T-helper 1 cell treated with Interleukin-12 subunit alpha and Interleukin-12 subunit beta and Interleukin-4 antibody, amounts not matched to agents 30 μg/mL and 1 μg/mL, for 36 hours (primary cell): Measurements from ENCODE around the gene ACBD7.

ENCODE experiments used
- H3K27ac Mint-ChIP-seq: one replicate; pipeline ENCODE4 v1.8.0; 2021; ENCODE audit warnings: mild to moderate bottlenecking, mixed read lengths
- H3K27me3 Mint-ChIP-seq: one replicate; pipeline ENCODE4 v1.8.0; 2021; ENCODE audit warnings: low read depth, mixed read lengths
- H3K36me3 Mint-ChIP-seq: one replicate; pipeline ENCODE4 v1.8.0; 2021; ENCODE audit warnings: low read depth, mixed read lengths
- H3K4me1 Mint-ChIP-seq: one replicate; pipeline ENCODE4 v1.8.0; 2021; ENCODE audit warnings: low read depth, mixed read lengths
- H3K4me3 Mint-ChIP-seq: one replicate; pipeline ENCODE4 v1.8.0; 2021; ENCODE audit warnings: mild to moderate bottlenecking, moderate library complexity, mixed read lengths
- H3K9me3 Mint-ChIP-seq: one replicate; pipeline ENCODE4 v1.8.0; 2021; ENCODE audit warnings: mixed read lengths

Gene ACBD7

DNA sequence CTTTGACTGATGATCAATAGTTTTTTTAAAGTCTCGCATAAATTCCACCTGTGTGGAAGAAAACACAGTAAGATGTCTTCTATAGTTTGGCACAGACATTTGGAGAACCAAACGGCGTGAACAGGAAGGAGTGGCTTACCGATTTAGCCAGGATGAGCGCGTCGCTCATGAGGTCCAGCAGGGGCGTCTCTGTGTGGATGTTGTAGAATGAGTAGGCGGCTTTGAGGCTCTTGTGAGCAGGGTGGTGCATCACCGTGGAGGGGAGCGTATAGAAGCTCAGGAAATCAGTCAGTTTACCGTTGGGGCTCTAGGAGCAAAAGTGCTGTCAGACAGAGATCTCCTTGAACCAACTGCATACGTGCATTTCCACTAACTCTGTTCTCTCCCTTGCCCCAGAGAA lies 24.1 kb upstream of the ACBD7 start:
- no peak overlapping the region for H3K27ac Mint-ChIP-seq
- H3K27me3 Mint-ChIP-seq, result no peaks in the 10 kb centered on the region
- H3K4me3 Mint-ChIP-seq, result no peak overlapping the region

DNA sequence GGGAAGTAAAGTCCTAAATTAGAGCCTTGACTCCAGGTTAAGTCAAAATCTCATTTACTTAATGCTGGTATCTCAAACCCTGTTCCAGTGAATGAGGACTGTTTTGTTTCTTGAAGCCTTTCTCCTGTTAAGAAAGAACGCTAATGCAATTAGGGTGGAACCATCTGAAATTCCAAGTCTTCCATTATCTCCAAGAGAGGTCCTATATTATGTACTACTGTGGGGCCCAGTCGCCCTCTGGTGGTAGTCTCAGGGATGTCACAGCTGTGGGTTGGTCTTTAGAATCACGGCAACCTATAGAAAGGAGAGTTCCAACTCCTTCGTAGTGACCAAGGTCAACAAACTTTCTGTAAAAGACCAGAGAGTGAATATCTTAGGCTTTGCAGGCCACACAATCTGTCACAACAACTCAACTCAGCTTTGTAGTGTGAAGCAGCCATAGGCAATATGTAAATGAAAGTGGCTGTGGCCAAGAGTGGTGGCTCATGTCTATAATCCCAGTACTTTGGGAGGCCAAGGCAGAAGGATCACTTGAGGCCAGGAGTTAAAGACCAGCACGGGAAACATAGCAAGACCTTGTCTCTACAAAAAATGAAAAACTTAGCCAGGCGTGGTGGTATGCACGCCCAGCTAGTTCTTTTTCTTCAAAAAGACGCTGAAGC lies 17.9 kb upstream of the ACBD7 start:
- no peaks in the 10 kb centered on the region for H3K9me3 Mint-ChIP-seq
- H3K4me1 Mint-ChIP-seq, result peaks cover 2% of the 10 kb centered on the region
- H3K36me3 Mint-ChIP-seq, result peaks cover 20% of the 10 kb centered on the region
- H3K27ac Mint-ChIP-seq, result no peak overlapping the region
- no peak overlapping the region for H3K4me3 Mint-ChIP-seq
- H3K27me3 Mint-ChIP-seq, result no peaks in the 10 kb centered on the region

More for the DNA sequence above, 24.1 kb upstream of the ACBD7 start:
- peaks cover 3% of the 10 kb centered on the region for H3K4me1 Mint-ChIP-seq
- H3K36me3 Mint-ChIP-seq, result peaks cover 16% of the 10 kb centered on the region
- no peaks in the 10 kb centered on the region for H3K9me3 Mint-ChIP-seq

DNA sequence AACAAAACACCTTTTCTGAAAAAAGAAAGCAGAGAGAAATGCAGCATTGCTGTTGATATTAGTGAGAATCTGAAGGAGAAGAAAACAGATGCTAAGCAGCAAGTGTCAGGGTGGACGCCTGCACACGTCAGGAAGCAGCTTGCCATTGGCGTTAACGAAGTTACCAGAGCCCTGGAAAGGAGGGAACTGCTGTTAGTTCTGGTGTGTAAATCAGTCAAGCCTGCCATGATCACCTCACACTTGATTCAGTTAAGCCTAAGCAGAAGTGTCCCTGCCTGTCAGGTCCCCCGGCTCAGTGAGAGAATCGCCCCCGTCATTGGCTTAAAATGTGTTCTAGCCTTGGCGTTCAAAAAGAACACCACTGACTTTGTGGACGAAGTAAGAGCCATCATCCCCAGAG lies 14.9 kb upstream of the ACBD7 start:
- Mint-ChIP-seq H3K27ac (no peak overlapping the region), H3K36me3 (peaks cover 28% of the 10 kb centered on the region), H3K4me1 (peaks cover 16% of the 10 kb centered on the region), H3K27me3 (no peaks in the 10 kb centered on the region), H3K4me3 (no peak overlapping the region), H3K9me3 (no peaks in the 10 kb centered on the region)

DNA sequence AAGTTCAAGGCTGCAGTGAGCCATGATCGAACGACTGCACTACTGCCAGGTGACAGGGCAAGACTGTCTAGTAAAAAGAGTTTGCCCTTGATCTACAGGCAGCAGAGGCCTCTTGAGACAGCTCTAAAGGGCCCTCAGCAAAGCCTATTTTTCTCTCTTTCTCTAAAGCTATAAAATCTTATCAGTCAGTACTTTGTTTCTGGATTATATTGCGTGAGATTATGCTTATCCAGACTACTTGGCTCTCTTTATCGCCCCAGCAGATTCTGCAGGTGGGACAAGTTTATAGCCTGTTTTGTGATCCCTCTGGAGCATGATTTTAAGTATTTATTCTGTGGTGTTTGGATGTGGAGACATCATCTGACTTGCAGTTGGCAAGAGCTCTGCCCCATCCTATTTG lies 11.3 kb upstream of the ACBD7 start:
- peak overlapping the region; percentile 11 for H3K27ac Mint-ChIP-seq
- no peaks in the 10 kb centered on the region for H3K9me3 Mint-ChIP-seq
- H3K4me3 Mint-ChIP-seq, result peak overlapping the region; percentile 10
- H3K27me3 Mint-ChIP-seq, result peaks cover 2% of the 10 kb centered on the region
- H3K36me3 Mint-ChIP-seq, result peaks cover 21% of the 10 kb centered on the region
- peaks cover 21% of the 10 kb centered on the region for H3K4me1 Mint-ChIP-seq

DNA sequence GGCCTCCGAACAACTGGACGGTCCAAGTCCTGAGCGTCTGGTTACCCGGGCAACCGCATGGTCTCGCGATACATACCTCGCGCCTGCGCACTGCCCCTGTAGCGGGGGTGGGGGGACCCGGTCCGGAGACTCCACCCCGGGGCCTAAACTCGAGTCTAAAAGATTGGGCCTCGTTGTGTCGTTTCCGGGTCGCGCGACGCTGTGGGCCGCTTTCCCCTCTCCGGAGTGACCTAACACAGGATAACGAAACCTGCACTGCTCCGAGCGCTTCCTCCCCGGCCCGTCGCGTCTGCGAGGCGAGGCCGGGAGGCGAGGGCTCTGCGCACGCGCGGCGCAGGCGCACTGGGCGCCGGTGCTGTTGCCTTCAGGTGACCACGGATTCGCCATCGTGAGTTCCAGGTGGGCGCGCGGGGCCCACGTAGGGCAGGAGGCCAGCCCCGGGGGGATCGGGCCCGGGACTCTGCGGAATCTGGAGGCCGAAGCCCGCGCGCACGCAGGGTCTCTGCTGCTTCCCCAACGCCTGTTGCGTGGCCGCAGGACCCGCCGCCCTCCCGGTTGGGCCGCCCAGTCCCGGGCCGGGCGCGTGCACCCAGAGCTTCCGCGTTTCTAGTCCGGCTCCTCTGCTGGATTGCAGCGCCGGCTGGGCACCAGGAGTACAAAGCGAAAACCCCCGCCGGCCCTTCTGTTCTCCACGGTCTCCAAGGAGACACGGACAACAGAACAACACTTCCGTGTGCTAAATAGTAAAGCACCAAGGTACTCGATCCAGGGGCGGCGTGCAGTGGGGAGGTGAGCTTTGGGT lies 8.6 kb upstream of the ACBD7 start, which contains the start of gene RPP38:
RPP38 (plus strand) TSS at position 345 of the 802 bp plus-strand sequence. CDS start 5,960 bp downstream, outside the sequence.
- Mint-ChIP-seq H3K4me3 (peak within 1 kb of the TSS; percentile 99), H3K9me3 (no peaks in the 10 kb centered on the region), H3K27me3 (peaks cover 3% of the 10 kb centered on the region), H3K27ac (peak within 1 kb of the TSS; percentile 98), H3K4me1 (peaks cover 21% of the 10 kb centered on the region), H3K36me3 (peaks cover 15% of the 10 kb centered on the region)

DNA sequence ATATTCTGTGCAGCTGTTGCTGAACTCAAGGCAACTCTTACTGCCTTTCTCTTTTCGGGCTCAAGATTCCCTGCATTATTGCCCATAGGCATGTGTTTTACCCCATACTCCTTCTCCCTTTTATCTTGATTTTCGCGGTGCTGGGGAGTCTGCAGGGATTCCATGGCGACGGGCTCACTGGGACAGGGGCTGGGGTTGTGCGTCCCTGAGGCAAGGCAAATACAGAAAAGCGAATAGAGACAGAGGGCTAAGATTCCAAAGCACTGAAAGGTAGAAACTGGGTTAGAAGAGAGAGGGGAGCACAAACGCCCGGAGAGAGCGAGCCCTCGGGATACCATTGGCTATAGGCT lies 8.1 kb upstream of the ACBD7 start:
- Mint-ChIP-seq H3K4me1 (peaks cover 21% of the 10 kb centered on the region), H3K9me3 (no peaks in the 10 kb centered on the region), H3K36me3 (peaks cover 12% of the 10 kb centered on the region), H3K4me3 (peak overlapping the region; percentile 99), H3K27ac (peak overlapping the region; percentile 66), H3K27me3 (peaks cover 3% of the 10 kb centered on the region)

DNA sequence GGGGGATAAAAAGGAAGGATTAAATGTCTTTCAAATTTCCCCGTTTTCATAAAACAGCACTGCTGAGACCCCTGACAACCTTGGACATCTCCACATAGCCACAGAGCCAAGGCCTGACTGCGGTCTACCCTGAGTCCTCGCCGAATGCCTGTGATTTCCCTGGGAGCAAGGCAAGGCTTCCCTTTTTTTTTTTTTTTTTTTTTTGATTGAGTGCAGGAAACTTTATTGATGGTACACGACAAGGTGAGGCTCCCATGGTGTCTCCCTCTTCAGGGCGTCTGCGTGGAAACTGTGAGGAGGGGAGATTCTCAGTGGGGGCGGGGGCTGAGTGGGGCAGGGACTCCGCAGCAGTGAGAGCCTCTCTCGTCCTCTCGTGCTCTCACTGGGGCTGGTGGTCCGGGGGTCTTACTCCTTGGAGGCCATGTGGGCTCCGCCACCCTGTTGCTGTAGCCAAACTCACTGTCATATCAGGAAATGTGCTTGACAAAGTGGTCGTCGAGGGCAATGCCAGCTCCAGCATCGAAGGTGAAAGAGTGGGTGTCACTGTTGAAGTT lies 4.4 kb upstream of the ACBD7 start:
- Mint-ChIP-seq H3K4me1 (peaks cover 9% of the 10 kb centered on the region), H3K9me3 (no peaks in the 10 kb centered on the region), H3K4me3 (no peak overlapping the region), H3K27ac (no peak overlapping the region), H3K36me3 (no peaks in the 10 kb centered on the region), H3K27me3 (peaks cover 15% of the 10 kb centered on the region)

DNA sequence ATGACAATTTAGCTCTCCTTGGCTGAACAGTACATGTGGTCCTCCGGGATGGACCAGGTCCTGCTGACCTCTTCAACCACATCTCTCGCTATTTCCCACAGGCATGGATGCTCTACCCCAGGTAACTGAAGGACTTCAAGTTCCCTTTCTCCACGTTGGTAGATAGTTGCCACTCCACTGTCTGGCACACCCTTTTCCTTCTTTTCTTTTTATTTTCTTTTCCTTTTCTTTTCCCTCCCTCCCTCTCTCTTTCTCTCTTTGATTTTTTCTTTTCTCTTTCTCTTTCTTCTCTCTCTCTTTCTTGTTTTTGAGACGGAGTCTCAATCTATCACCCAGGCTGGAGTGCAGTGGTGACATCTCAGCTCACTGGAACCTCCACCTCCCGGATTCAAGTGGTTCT lies 2.8 kb upstream of the ACBD7 start:
- Mint-ChIP-seq H3K27ac (no peak overlapping the region), H3K36me3 (no peaks in the 10 kb centered on the region), H3K4me1 (peaks cover 2% of the 10 kb centered on the region), H3K27me3 (peaks cover 16% of the 10 kb centered on the region), H3K4me3 (no peak overlapping the region), H3K9me3 (no peaks in the 10 kb centered on the region)

DNA sequence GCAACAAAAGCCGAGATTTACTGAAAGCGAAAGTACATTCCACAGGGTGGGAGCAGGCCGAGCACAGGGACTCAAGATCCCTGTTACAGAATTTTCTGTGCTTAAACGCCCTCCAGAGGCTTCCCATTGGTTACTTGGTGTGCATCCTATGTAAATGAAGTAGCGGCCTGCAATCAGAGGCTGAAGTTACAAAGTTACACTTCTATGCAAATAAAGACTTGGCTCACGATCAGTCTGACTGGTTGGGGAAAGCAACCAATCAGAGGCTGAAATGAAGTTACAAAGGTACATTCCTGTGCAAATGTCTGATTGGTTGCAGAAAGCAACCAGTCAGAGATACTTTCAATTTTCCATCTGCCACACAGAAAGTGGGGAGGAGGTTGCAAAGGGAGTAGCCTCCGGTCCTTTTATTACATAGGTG lies 4.1 kb downstream of the ACBD7 start:
- Mint-ChIP-seq H3K27ac (no peak overlapping the region), H3K9me3 (no peaks in the 10 kb centered on the region), H3K4me1 (peaks cover 5% of the 10 kb centered on the region), H3K4me3 (no peak overlapping the region), H3K36me3 (no peaks in the 10 kb centered on the region), H3K27me3 (peaks cover 4% of the 10 kb centered on the region)

DNA sequence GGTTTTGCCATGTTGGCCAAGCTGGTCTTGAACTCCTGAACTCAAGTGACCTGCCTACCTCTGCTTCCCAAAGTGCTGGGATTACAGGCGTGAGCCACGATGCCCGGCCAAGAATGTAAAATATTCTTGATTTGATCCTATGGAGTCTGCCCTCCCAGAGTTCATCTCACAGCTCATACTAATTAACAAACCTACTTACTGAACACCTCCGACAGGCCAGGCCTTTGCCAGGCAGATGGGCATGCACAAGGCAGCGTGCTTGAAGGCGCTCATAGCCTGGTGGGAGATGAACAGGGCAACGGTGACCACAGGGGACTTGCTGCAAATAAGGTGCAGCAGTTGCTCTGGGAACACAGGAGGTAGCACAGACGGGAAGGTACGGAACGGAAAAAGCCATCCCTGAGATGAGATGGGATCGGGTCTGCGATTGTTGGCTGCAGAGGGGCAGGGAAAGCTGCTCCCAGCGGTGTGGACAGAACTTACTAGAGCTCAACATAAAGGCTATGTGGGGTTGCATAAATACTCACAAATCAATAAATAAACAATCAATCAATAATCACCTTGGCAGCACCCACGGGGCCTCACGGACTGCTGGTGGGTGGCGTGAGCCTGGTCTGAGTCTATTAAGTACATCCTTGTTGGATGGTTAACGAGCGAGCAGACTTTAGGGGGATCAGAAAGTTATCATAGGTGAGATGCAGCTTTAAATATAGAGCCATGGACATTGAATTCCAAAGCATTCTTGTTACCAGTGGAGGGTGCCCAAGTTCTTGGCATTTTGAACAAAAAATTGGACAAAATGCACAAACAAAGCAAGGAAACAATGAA lies 4.7 kb downstream of the ACBD7 start:
- H3K4me3 Mint-ChIP-seq, result no peak overlapping the region
- H3K9me3 Mint-ChIP-seq, result no peaks in the 10 kb centered on the region
- H3K4me1 Mint-ChIP-seq, result peaks cover 4% of the 10 kb centered on the region
- no peak overlapping the region for H3K27ac Mint-ChIP-seq
- no peaks in the 10 kb centered on the region for H3K36me3 Mint-ChIP-seq
- H3K27me3 Mint-ChIP-seq, result peaks cover 4% of the 10 kb centered on the region

DNA sequence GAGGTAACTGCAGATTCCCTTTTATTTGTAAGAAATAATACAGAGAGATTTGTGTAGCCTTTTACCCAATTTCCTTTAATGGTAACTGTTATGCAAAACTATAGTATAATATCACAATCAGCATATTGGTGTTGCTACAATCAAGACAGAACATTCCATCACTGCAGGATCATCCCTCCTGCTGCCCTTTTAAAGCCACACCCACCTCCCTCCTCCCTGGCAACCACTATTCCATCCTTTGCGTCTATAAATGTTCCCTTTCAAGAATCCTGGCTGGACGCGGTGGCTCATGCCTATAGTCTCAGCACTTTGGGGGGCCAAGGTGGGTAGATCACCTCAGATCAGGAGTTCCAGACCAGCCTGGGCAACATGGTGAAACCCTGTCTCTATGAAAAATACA lies 13.2 kb downstream of the ACBD7 start:
- H3K9me3 Mint-ChIP-seq, result no peaks in the 10 kb centered on the region

DNA sequence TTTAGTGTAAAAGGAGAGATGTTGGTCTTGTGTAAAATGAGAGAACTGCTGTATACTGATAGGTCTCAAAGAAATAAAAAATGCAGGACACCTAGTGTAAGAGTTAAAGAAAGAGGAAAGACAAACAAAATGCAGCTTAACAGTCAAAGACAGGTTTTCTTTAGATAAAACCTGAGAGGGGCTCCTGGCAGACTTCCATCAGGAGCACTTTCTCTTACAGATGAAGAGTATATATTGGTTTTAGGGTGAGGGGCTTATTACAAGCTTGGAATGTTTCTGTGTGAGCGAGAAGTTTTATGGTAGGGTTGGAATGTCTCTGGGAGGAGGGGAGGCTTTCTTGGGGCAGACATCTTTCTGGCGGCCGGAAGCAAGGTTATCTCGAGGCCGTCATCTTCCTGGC lies 16.2 kb downstream of the ACBD7 start:
- H3K4me3 Mint-ChIP-seq, result no peak overlapping the region
- no peaks in the 10 kb centered on the region for H3K27me3 Mint-ChIP-seq
- no peak overlapping the region for H3K27ac Mint-ChIP-seq
- no peaks in the 10 kb centered on the region for H3K9me3 Mint-ChIP-seq
- no peaks in the 10 kb centered on the region for H3K4me1 Mint-ChIP-seq
- H3K36me3 Mint-ChIP-seq, result no peaks in the 10 kb centered on the region

More for the DNA sequence above, 13.2 kb downstream of the ACBD7 start:
- no peaks in the 10 kb centered on the region for H3K36me3 Mint-ChIP-seq
- H3K27ac Mint-ChIP-seq, result no peak overlapping the region
- no peak overlapping the region for H3K4me3 Mint-ChIP-seq
- no peaks in the 10 kb centered on the region for H3K27me3 Mint-ChIP-seq
- no peaks in the 10 kb centered on the region for H3K4me1 Mint-ChIP-seq

DNA sequence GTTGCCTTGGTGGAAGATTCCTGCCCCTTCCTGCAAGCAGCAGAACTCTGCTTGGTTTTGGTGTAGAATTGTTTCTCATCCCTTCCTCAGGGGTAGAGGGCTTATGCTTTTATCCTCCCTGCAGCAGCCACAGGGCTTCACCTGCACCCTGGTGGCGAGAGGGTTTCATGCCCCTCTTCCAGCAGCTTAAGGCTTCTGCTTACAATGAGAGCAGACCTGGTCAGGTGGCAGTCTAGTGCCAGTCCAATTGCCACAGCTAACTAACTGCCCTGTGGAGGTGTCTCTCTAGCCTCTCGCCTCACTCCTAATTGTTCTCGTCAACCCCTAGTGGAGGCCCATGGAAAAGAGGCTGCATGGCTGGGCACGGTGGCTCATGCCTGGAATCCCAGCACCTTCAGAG lies 19.3 kb downstream of the ACBD7 start:
- H3K4me3 Mint-ChIP-seq, result no peak overlapping the region
- no peaks in the 10 kb centered on the region for H3K27me3 Mint-ChIP-seq
- H3K27ac Mint-ChIP-seq, result no peak overlapping the region
- H3K9me3 Mint-ChIP-seq, result no peaks in the 10 kb centered on the region
- no peaks in the 10 kb centered on the region for H3K4me1 Mint-ChIP-seq
- H3K36me3 Mint-ChIP-seq, result no peaks in the 10 kb centered on the region

DNA sequence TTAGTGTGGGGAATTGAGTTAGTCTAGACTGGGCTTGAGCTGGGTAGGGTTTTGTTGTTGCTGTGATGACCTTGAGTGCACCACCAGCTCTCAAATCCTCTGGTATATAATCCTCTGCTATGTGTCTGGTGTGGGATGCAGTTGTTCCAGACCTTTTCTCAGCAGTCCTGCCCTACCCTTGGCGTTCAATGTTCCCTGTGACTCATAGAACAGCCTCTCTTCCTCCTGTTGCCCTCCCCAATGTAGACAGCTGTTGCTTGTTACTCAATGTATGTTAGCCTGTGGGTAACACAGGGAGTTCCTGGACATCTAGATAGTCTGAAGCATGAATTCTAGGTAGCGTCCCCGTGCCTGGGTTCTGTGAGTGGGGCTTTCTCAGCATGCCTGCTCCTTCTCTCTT lies 19.8 kb downstream of the ACBD7 start:
- Mint-ChIP-seq H3K9me3 (no peaks in the 10 kb centered on the region), H3K4me3 (no peak overlapping the region), H3K27ac (no peak overlapping the region), H3K36me3 (no peaks in the 10 kb centered on the region), H3K4me1 (no peaks in the 10 kb centered on the region), H3K27me3 (no peaks in the 10 kb centered on the region)
